Mucosa of descending colon (tissue), 3 donors: ENCODE data around the gene ILK. TPM values are rescaled to one million over a fixed set of nuclear protein-coding genes. Genes with fewer than 3 reads are reported as not detected.

ENCODE experiments used
- ATAC-seq: fragments of 200-7000 bp; cut with Tn5 transposase; one replicate; pipeline ENCODE4 v1.9.1; 2020; ENCODE audit warnings: mild to moderate bottlenecking, moderate library complexity
- DNase-seq, 3 donors: peaks; one replicate each; pipeline ENCODE4 v3.0.0-alpha.2; 2020
- H3K36me3 ChIP-seq: fragments of 200-600 bp; one replicate; pipeline ENCODE4 v1.8.0; 2021; ENCODE audit warnings: low read depth, mild to moderate bottlenecking
- H3K4me1 ChIP-seq: fragments of 200-600 bp; one replicate; pipeline ENCODE4 v1.8.0; 2021; ENCODE audit warnings: low read depth, mild to moderate bottlenecking
- H3K4me3 ChIP-seq: fragments of 200-600 bp; one replicate; pipeline ENCODE4 v1.8.0; 2021; ENCODE audit warnings: mild to moderate bottlenecking
- H3K9me3 ChIP-seq: fragments of 200-600 bp; one replicate; pipeline ENCODE4 v1.8.0; 2021; ENCODE audit warnings: mild to moderate bottlenecking
- CTCF ChIP-seq: fragments of 200-600 bp; IDR thresholded peaks from one replicate; pipeline ENCODE4 v1.8.0; 2022; ENCODE audit warnings: antibody characterized with exemption, mild to moderate bottlenecking
- intact Hi-C, 2 donors: fragments of 100-400 bp; cut with DNase I in 1 of 2; cut with micrococcal nuclease in 1 of 2; formaldehyde crosslinking; loops; one replicate each; pipeline versions ENCODE4 v1.11.0 to v1.11.1; 2022; cut with DNase I, micrococcal nuclease
- total RNA-seq, 3 donors: library from RNA; stranded (reverse); fragmentation: NEBNext Ultra II Directional in 2 of 3; extraction: Animal tissue kit (Norgen Biotek cat#: 25700) in 2 of 3; gene quantifications; one replicate each; pipeline versions ENCODE4 v1.2.1 to v1.2.4, GENCODE V29; 2021 to 2023
- donor health status: DM: no; HTN: no; CAD: no; lungs with moderate emphysema.
- donor health status: DM: no; HTN: no; CAD: no.
- donor health status: DM: no; HTN: yes; CAD: no.

The ILK gene
- total RNA-seq, 3 donors from 2014 or later, result 113 to 323 (median 115) TPM

GRCh38 chr11:6658647-6659046 lies 55.1 kb downstream of the ILK start:
- ATAC-seq (no peak), DNase-seq (no peak)
- no peaks in the 10 kb centered on the region for H3K9me3 ChIP-seq
- H3K4me3 ChIP-seq, result no peak overlapping the region
- no peaks in the 10 kb centered on the region for H3K36me3 ChIP-seq
- no peak for TF ChIP-seq CTCF
- no peaks in the 10 kb centered on the region for H3K4me1 ChIP-seq
- intact Hi-C loops, result no loop called here

Other genes starting within 250 kb of the ILK start
- 10 to 100 TPM; 45.3 to 86.6 (median 62.0) TPM for gene SMPD1, start 213.3 kb upstream of the ILK start, total RNA-seq
- gene APBB1, start 184.7 kb upstream of the ILK start, total RNA-seq, result 10 to 100 TPM in 1 of 3 donors, 1 to 10 TPM in 2; 5.2 to 64.7 (median 8.3) TPM
- 1 to 10 TPM; 2.0 to 7.0 (median 2.3) TPM for gene HPX, start 162.8 kb upstream of the ILK start, total RNA-seq
- 10 to 100 TPM; 28.0 to 57.8 (median 48.4) TPM for gene TRIM3, start 129.8 kb upstream of the ILK start, total RNA-seq
- 10 to 100 TPM; 52.7 to 85.0 (median 76.6) TPM for gene ARFIP2, start 122.4 kb upstream of the ILK start, total RNA-seq
- gene TIMM10B, start 122.3 kb upstream of the ILK start, total RNA-seq, result 10 to 100 TPM; 36.9 to 42.4 (median 41.0) TPM
- 10 to 100 TPM; 12.9 to 17.7 (median 15.5) TPM for gene DNHD1, start 106.5 kb upstream of the ILK start, total RNA-seq
- 10 to 100 TPM; 20.5 to 33.7 (median 20.7) TPM for gene RRP8, start 158 bp upstream of the ILK start, total RNA-seq
- 100 to 1,000 TPM in 2 of 3 donors, 10 to 100 TPM in 1; 84.0 to 135 (median 115) TPM for gene TAF10, start 8.4 kb downstream of the ILK start, total RNA-seq
- gene TPP1, start 15.6 kb downstream of the ILK start, total RNA-seq, result 100 to 1,000 TPM in 1 of 3 donors, 10 to 100 TPM in 2; 86.4 to 116 (median 93.8) TPM
- gene DCHS1, start 52.0 kb downstream of the ILK start, total RNA-seq, result 10 to 100 TPM in 1 of 3 donors, 1 to 10 TPM in 2; 3.5 to 38.8 (median 6.0) TPM
- gene MRPL17, start 79.6 kb downstream of the ILK start, total RNA-seq, result 10 to 100 TPM; 21.2 to 29.7 (median 29.6) TPM
- gene OR2AG2, start 168.2 kb downstream of the ILK start, total RNA-seq, result under 1 TPM; 0.14 to 0.49 (median 0.28) TPM
- not detected for gene OR2AG1, start 179.2 kb downstream of the ILK start, total RNA-seq
- gene OR6A2, start 195.9 kb downstream of the ILK start, total RNA-seq, result under 1 TPM; 0.28 to 0.69 (median 0.29) TPM
- gene OR10A5, start 241.9 kb downstream of the ILK start, total RNA-seq, result not detected